Measurements from ENCODE around the gene SLC7A5.

DNA sequence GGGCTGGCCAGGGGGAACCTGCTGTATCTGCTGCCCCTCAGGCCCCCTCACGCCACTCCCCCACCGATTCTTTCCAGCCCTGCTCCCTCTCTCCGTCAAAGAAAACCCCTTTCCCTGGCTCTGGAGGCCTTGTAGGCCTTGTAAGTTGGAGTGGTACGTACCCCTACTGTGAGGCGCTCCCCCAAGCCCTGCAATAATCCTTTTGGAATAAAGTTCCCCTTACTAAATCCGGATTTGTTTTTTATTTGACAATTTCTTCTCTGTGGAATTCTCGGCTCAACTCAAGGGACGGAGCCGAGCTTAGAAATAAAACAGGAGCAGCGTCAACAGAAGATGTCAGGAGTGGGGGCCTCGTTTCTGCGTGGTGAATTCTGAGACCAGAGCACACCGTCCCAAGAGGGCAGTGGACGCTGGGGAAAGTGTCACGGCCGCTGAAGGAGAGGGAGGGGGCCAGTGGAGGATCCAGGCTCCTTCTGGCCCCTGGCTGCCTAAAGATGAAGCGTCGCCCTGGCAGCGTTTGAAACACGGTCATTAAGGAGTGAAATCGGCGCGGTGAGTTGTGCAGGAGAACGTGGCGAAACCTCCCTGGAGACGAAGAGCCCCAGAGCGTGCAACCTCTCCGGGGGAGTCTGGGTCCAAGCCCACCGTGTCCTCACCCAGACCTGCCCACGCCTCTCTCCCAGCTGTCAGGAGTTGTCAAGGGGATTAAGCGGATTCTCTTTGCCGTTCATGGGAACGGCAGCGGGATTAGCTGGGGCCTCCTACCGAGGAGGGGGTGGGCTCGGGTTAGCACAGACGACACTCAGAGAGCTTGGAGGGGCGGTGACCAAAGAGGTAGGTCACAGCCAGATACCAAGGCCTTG is 47.0 kb downstream of the SLC7A5 start:
- TF ChIP-seq, protein P1, sequence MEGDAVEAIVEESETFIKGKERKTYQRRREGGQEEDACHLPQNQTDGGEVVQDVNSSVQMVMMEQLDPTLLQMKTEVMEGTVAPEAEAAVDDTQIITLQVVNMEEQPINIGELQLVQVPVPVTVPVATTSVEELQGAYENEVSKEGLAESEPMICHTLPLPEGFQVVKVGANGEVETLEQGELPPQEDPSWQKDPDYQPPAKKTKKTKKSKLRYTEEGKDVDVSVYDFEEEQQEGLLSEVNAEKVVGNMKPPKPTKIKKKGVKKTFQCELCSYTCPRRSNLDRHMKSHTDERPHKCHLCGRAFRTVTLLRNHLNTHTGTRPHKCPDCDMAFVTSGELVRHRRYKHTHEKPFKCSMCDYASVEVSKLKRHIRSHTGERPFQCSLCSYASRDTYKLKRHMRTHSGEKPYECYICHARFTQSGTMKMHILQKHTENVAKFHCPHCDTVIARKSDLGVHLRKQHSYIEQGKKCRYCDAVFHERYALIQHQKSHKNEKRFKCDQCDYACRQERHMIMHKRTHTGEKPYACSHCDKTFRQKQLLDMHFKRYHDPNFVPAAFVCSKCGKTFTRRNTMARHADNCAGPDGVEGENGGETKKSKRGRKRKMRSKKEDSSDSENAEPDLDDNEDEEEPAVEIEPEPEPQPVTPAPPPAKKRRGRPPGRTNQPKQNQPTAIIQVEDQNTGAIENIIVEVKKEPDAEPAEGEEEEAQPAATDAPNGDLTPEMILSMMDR (IDR thresholded peaks at IDR 0.05) = no peak
- TF ChIP-seq POLR2A (IDR thresholded peaks at IDR 0.05) = no peak
